ENCODE measurements around the gene RBCK1. TPM values are rescaled to one million over a fixed set of nuclear protein-coding genes. Genes with fewer than 3 reads are reported as not detected.
"Not testable (repeated sequence)": the region's sequence is repeated elsewhere in the genome, so short reads cannot be mapped to it uniquely, and the experiment has no call there.

RBCK1 gene
- total and polyA plus RNA-seq, 7 donors: 34.1 to 52.5 (median 43.1) TPM

DNA sequence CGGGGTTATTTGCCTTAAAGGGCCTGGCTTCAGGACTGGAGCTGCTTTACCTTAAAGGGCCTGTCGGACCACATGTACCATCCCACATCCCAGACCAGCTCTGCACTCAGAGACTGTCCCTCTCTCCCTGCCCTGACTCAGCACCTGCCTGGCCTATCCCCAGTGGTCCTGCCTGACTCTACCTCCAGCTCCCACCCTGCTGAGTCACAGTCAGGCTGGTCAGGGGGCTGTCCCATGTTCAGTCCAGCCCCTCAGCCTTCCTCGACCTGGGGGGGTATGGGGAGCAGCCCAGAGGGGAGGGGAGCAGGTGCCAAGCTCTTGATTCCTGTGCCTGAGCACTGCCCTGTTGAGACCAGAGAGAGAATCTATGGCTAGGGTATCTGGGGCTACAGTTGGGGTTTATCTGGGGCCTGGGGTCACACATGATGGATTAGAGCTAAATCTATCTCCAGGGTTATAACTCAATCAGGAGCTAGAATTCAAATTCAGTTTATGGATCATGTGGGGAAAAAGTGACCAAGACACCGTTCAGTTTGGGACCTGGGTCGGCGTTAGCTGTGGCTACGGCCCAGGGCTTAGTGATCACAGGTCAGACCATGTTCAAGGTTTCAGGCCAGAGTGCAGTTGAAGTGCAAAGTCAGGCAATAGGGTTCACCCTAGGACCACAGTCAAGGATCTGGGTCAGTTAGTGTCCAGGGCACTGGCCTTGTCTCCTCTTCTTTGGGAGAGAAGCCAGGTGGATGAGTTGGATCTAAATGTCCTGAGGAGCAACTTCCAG is 36.9 kb upstream of the RBCK1 start:
- peak overlapping the region; percentile 78 for H3K27ac ChIP-seq
- TF ChIP-seq, protein P1, sequence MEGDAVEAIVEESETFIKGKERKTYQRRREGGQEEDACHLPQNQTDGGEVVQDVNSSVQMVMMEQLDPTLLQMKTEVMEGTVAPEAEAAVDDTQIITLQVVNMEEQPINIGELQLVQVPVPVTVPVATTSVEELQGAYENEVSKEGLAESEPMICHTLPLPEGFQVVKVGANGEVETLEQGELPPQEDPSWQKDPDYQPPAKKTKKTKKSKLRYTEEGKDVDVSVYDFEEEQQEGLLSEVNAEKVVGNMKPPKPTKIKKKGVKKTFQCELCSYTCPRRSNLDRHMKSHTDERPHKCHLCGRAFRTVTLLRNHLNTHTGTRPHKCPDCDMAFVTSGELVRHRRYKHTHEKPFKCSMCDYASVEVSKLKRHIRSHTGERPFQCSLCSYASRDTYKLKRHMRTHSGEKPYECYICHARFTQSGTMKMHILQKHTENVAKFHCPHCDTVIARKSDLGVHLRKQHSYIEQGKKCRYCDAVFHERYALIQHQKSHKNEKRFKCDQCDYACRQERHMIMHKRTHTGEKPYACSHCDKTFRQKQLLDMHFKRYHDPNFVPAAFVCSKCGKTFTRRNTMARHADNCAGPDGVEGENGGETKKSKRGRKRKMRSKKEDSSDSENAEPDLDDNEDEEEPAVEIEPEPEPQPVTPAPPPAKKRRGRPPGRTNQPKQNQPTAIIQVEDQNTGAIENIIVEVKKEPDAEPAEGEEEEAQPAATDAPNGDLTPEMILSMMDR (IDR thresholded peaks at IDR 0.05): no peak
- ATAC-seq (peak; percentile 56 to 84 (median 73)), DNase-seq (no peak)
- no peaks in the 10 kb centered on the region for H3K36me3 ChIP-seq (ENCODE audit: insufficient read depth in 1 of 2, low read depth in 1 of 2)
- H3K4me1 ChIP-seq: peaks cover 22% of the 10 kb centered on the region
- 56 to 79% (median 74%) methylated on average over 7 of the region's 7 CpGs for WGBS, 3 donors
- no peaks in the 10 kb centered on the region for H3K9me3 ChIP-seq
- no peak overlapping the region for H3K4me3 ChIP-seq
- intact Hi-C loops (cut with DNase I): loop anchor here in 1 of 2 donors (5.0 kb wide), 1 partner anchor 66 kb away; no protein-coding TSS in a partner anchor
- no peaks in the 10 kb centered on the region for H3K27me3 ChIP-seq (ENCODE audit: insufficient read depth in 3 of 3, low read length in 2 of 3)

DNA sequence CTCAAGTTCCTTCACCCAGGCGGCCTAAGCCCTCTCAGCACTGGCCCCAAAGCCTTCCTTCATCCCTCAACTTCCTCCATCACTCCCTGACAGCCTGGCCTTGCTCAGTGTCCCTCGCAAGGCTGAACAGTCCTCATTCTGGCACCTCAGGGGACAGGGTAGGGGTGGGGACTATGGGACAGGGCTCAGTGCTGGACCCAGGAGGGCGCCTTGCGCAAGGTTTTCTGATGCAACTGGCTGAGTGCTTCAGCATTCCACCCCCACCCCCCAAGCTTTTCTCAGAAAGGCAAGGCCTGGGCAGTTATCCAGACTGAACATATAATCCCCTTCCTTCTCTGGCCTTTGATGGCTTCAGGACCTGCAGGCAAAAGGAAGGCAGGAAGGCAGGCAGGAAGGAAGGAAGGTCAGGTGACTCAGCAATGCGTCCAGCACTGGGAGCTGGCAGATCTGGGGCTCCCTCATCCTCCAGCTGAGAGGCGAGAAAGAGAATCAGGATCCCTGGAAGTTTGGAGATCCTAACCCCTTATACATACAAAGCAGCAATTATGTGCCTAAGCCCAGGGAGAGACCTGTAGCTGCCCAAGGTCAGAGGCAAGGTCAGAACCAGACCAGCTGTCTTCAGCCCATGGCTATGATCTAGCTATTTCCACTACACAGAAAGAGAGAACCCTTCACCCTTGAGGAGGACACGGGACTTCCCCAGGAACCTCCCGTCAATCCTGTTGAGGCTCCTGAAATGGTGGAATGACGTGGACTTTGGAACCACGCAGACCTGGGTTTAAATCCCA is 36.1 kb upstream of the RBCK1 start:
- WGBS, 3 donors: 34 to 52% (median 50%) methylated on average over 10 of the region's 10 CpGs
- ATAC-seq (peak; percentile 89 to 93 (median 90)), DNase-seq (peak; percentile 85 to 90)
- peak overlapping the region; percentile 78 for H3K27ac ChIP-seq
- H3K36me3 ChIP-seq (ENCODE audit: insufficient read depth in 1 of 2, low read depth in 1 of 2): no peaks in the 10 kb centered on the region
- intact Hi-C loops (cut with DNase I): loop anchor here in 1 of 2 donors (5.0 kb wide), 1 partner anchor 65 kb away; no protein-coding TSS in a partner anchor
- H3K27me3 ChIP-seq (ENCODE audit: insufficient read depth in 3 of 3, low read length in 2 of 3): no peaks in the 10 kb centered on the region
- H3K9me3 ChIP-seq: no peaks in the 10 kb centered on the region
- TF ChIP-seq, protein P1 (IDR thresholded peaks at IDR 0.05): no peak
- no peak overlapping the region for H3K4me3 ChIP-seq
- H3K4me1 ChIP-seq: peaks cover 22% of the 10 kb centered on the region

DNA sequence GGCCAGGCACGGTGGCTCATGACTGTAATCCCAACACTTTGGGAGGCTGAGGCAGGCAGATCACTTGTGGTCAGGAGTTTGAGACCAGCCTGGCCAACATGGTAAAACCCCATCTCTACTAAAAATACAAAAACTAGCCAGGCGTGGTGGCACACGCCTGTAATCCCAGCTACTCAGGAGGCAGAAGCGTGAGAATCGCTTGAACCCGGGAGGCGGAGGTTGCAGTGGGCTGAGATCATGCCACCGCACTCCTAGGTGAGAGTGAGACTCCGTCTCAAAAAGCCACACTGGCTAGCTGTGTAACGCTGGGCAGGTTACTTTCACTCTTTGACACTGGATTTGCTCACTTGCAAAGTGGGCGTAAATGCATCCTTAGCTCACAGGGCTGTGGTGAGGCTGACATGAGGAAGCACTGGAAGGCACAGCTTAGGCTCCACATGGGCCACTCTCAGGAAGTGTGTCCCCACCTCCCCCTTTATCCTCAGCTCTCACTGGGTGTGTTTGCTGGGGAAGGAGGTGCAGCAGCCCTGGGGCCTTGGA is 35.5 kb upstream of the RBCK1 start:
- H3K36me3 ChIP-seq (ENCODE audit: insufficient read depth in 1 of 2, low read depth in 1 of 2); ATAC-seq; H3K9me3 ChIP-seq; H3K4me3 ChIP-seq; H3K27me3 ChIP-seq (ENCODE audit: insufficient read depth in 3 of 3, low read length in 2 of 3); DNase-seq: not testable (repeated sequence)
- peaks cover 22% of the 10 kb centered on the region for H3K4me1 ChIP-seq
- peak overlapping the region; percentile 78 for H3K27ac ChIP-seq
- whole genome bisulfite sequencing, 3 donors: 89 to 92% (median 92%) methylated on average over 11 of the region's 11 CpGs
- intact Hi-C loops (cut with DNase I): loop anchor here in 1 of 2 donors (5.0 kb wide), 1 partner anchor 65 kb away; no protein-coding TSS in a partner anchor

DNA sequence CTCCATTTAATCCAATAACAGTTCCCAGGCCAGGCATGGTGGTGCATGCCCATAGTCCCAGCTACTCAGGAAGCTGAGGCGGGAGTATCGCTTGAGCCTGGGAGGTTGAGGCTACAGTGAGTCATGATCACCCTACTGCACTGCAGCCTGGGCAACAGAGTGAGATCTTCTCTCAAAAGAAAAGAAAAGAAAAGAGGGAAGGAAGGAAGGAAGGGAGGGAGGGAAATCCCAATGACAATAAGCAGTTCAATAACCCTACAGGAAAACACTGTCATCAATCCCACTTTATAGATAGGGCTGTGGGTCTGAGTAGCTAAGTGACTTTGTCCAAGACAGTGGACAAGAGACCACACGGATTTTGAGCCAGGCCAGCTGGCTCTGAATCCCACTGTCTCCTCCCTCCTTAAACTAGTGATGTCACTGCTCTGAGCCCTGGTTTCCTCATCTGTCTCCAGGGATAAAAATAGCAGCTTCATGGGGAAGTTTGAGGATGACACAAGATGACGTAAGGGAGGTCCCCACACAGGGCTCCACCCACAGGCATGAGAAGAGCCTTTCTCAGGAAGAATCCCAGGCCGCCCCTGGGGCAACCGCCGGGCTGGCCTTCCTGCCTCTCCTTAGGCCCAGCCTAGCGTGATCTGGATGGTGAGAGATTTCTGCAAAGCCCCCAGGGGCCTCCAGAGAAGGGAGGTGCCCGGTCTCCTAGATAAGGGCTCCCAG is 34.8 kb upstream of the RBCK1 start:
- peak in 1 of 2 donors; percentile 39 for DNase-seq
- TF ChIP-seq, protein P1 (IDR thresholded peaks at IDR 0.05): no peak
- H3K36me3 ChIP-seq (ENCODE audit: insufficient read depth in 1 of 2, low read depth in 1 of 2): no peaks in the 10 kb centered on the region
- no peak overlapping the region for H3K4me3 ChIP-seq
- peak in 2 of 4 donors; percentile 24 to 40 for ATAC-seq
- 67 to 70% (median 70%) methylated on average over 9 of the region's 9 CpGs for WGBS, 3 donors
- H3K27me3 ChIP-seq (ENCODE audit: insufficient read depth in 3 of 3, low read length in 2 of 3): no peaks in the 10 kb centered on the region
- intact Hi-C loops (cut with DNase I): loop anchor here in 1 of 2 donors (5.0 kb wide), 1 partner anchor 64 kb away; no protein-coding TSS in a partner anchor
- no peaks in the 10 kb centered on the region for H3K9me3 ChIP-seq
- no peak overlapping the region for H3K27ac ChIP-seq
- peaks cover 22% of the 10 kb centered on the region for H3K4me1 ChIP-seq
